ENCODE results near the gene KREMEN1.

The KREMEN1 gene

GRCh38 chr22:29216011-29216872 is 143.4 kb downstream of the KREMEN1 start:
- no peaks in the 10 kb centered on the region for H3K36me3 Mint-ChIP-seq (ENCODE audit: low read depth)
- TF ChIP-seq, protein P1, sequence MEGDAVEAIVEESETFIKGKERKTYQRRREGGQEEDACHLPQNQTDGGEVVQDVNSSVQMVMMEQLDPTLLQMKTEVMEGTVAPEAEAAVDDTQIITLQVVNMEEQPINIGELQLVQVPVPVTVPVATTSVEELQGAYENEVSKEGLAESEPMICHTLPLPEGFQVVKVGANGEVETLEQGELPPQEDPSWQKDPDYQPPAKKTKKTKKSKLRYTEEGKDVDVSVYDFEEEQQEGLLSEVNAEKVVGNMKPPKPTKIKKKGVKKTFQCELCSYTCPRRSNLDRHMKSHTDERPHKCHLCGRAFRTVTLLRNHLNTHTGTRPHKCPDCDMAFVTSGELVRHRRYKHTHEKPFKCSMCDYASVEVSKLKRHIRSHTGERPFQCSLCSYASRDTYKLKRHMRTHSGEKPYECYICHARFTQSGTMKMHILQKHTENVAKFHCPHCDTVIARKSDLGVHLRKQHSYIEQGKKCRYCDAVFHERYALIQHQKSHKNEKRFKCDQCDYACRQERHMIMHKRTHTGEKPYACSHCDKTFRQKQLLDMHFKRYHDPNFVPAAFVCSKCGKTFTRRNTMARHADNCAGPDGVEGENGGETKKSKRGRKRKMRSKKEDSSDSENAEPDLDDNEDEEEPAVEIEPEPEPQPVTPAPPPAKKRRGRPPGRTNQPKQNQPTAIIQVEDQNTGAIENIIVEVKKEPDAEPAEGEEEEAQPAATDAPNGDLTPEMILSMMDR (IDR thresholded peaks at IDR 0.05; ENCODE audit: unreplicated experiment in 3 of 3) = no peak
- no peaks in the 10 kb centered on the region for H3K9me3 Mint-ChIP-seq

DNA sequence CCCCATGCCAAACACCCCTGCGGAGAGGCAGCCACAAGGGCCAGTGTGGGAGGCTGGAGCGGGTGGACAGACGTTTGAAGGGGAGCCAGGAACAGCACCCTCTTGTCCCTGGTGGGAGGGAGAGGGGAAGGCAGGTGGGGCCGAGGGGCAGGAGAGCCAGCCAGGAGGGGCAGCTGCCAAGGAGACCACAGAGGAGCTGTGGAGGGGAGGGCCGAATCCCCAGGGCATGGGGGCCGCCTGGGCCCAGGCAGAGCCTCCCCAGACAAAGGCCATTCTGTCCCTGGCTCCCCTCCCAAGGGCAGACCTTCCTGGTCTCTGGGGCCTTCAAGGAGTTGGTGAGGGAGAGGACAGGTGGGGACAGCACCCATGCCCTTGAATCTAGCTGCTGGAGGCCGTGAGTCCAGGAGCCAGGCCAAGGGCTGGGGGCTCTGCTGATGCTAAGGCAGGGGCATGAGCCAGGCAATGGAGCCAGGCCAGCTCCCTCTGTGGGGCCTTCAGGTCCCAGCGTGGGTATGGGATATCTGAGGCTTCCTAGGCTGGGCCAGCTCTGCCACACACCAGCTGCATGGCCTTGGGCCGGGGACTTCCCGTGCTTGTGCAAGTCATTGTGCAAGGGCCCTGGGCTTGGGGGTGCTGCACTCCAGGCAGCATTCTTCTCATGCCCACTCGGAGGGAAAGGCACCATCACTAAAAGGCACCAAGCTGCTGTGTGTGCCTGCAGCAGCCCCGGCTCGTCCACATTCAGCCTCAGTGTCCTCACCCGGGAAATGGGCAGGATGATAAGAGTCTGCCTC is 144.2 kb downstream of the KREMEN1 start:
- H3K4me3 Mint-ChIP-seq = no peak overlapping the region

More at GRCh38 chr22:29216011-29216872, 143.4 kb downstream of the KREMEN1 start:
- Mint-ChIP-seq H3K4me3 (no peak overlapping the region), H3K27me3 (ENCODE audit: low read depth) (peaks cover 3% of the 10 kb centered on the region), H3K27ac (no peak overlapping the region), H3K4me1 (peaks cover 10% of the 10 kb centered on the region)

More for the DNA sequence above, 144.2 kb downstream of the KREMEN1 start:
- Mint-ChIP-seq H3K27me3 (ENCODE audit: low read depth) (peaks cover 3% of the 10 kb centered on the region), H3K27ac (no peak overlapping the region), H3K4me1 (peaks cover 10% of the 10 kb centered on the region), H3K36me3 (ENCODE audit: low read depth) (no peaks in the 10 kb centered on the region), H3K9me3 (no peaks in the 10 kb centered on the region)
- TF ChIP-seq, protein P1 (IDR thresholded peaks at IDR 0.05; ENCODE audit: unreplicated experiment in 3 of 3) = no peak

All from nephron (organoid).